Esophagus muscularis mucosa (tissue), 4 donors: Measurements from ENCODE around the gene TAL1. TPM values are rescaled to one million over a fixed set of nuclear protein-coding genes. Genes with fewer than 3 reads are reported as not detected.
A peak's percentile ranks its signal among the peaks of the same experiment; 100 is the strongest.

ENCODE experiments used
- DNase-seq: peaks from one replicate; pipeline ENCODE4 v3.0.0-alpha.2; 2017; ENCODE audit errors: extremely low spot score
- H3K27ac ChIP-seq, 4 donors: fragments of 200-600 bp; sonication (generic); replicated peaks in 1 of 4; 1 replicate in 3 of 4; 2 replicates in 1 of 4; pipeline ENCODE4 v1.5.1; 2016 to 2019; ENCODE audit warnings: mild to moderate bottlenecking in 1 of 4
- H3K27me3 ChIP-seq, 4 donors: fragments of 200-600 bp; sonication (generic); one replicate each; pipeline versions ENCODE4 v1.5.1 to v1.6.0; 2016 to 2019
- H3K36me3 ChIP-seq, 4 donors: fragments of 200-600 bp; sonication (generic); one replicate each; pipeline ENCODE4 v1.5.1; 2016 to 2019
- H3K4me1 ChIP-seq, 4 donors: fragments of 200-600 bp; sonication (generic); one replicate each; pipeline ENCODE4 v1.5.1; 2016 to 2019
- H3K4me3 ChIP-seq, 4 donors: fragments of 200-600 bp; sonication (generic); 1 replicate in 2 of 4; 2 replicates in 2 of 4; pipeline ENCODE4 v1.5.1; 2016 to 2019; ENCODE audit warnings: mild to moderate bottlenecking in 4 of 4, moderate library complexity in 1 of 4
- H3K9me3 ChIP-seq, 4 donors: fragments of 200-600 bp; sonication (generic); 1 replicate in 3 of 4; 2 replicates in 1 of 4; pipeline ENCODE4 v1.5.1; 2016 to 2019
- CTCF ChIP-seq, 3 experiments: fragments of 200-600 bp in 2 of 3; fragments of 450-650 bp in 1 of 3; sonication (generic) in 2 of 3; IDR thresholded peaks; one replicate each; pipeline ENCODE4 v1.5.1; 2017 to 2019; ENCODE audit warnings: antibody characterized with exemption in 3 of 3, mild to moderate bottlenecking in 2 of 3, moderate library complexity in 1 of 3
- EP300 ChIP-seq: sonication (generic); formaldehyde crosslinking; IDR thresholded peaks from one replicate; pipeline ENCODE4 v1.6.1; 2017; ENCODE audit warnings: antibody characterized with exemption
- POLR2A ChIP-seq: fragments of 450-650 bp; IDR thresholded peaks from one replicate; pipeline ENCODE4 v1.6.1; 2017; ENCODE audit warnings: antibody characterized with exemption, moderate library complexity, mild to moderate bottlenecking, low read depth
- POLR2AphosphoS5 ChIP-seq, 2 donors: sonication (generic); formaldehyde crosslinking; IDR thresholded peaks; one replicate each; pipeline ENCODE4 v1.6.1; 2017; ENCODE audit warnings: antibody characterized with exemption in 2 of 2
- WGBS: methylation state at CpG from one replicate; pipeline ENCODE4 v1.1.5; 2018; 5-methylcytosine and 5-hydroxymethylcytosine counted together
- intact Hi-C: fragments of 100-400 bp; cut with DNase I; formaldehyde crosslinking; loops from one replicate; pipeline ENCODE4 v1.15.1; 2023
- total RNA-seq, 4 donors: library from RNA; depleted of rRNA; stranded (reverse); fragments of >200 nt; gene quantifications; one replicate each; pipeline versions ENCODE4 v1.1.0 to v1.2.1, GENCODE V29; 2016

The TAL1 gene
- total RNA-seq, 4 donors from 2014 or later: 2.5 to 4.8 (median 4.1) TPM

- Histone ChIP-seq H3K4me3 (peak overlapping the region in 2 of 4 donors; percentile 47 to 62), H3K27me3 (peaks cover 0 to 50% (median 0%) of the 10 kb centered on the region in 4 donors), H3K36me3 (no peaks in the 10 kb centered on the region), H3K4me1 (peaks cover 15 to 28% (median 24%) of the 10 kb centered on the region in 4 donors), H3K9me3 (no peaks in the 10 kb centered on the region), H3K27ac (no peak overlapping the region)
- TF ChIP-seq POLR2A (no peak), POLR2AphosphoS5 (IDR thresholded peaks at IDR 0.05) (no peak), EP300 (no peak), CTCF (IDR thresholded peaks at IDR 0.05) (no peak)
- intact Hi-C loops: loop anchor here (5.0 kb wide), 1 partner anchor 534 kb away; no protein-coding TSS in a partner anchor
- DNase-seq: peak; percentile 74
- WGBS: 67% methylated on average over 8 of the region's 8 CpGs
Observed at GRCh38 chr1:47178654-47179016, 53.4 kb downstream of the TAL1 start.

GRCh38 chr1:47178020-47178419 lies 54.0 kb downstream of the TAL1 start:
- peaks cover 15 to 28% (median 24%) of the 10 kb centered on the region in 4 donors for H3K4me1 ChIP-seq
- intact Hi-C loops: loop anchor here (5.0 kb wide), 1 partner anchor 534 kb away; no protein-coding TSS in a partner anchor
- 79% methylated on average over 6 of the region's 6 CpGs for WGBS
- TF ChIP-seq POLR2AphosphoS5 (IDR thresholded peaks at IDR 0.05): no peak
- TF ChIP-seq EP300: no peak
- no peak for TF ChIP-seq CTCF (IDR thresholded peaks at IDR 0.05)
- no peak for TF ChIP-seq POLR2A
- H3K4me3 ChIP-seq: no peak overlapping the region
- H3K27me3 ChIP-seq: peaks cover 0 to 50% (median 0%) of the 10 kb centered on the region in 4 donors
- no peaks in the 10 kb centered on the region for H3K36me3 ChIP-seq
- H3K27ac ChIP-seq: no peak overlapping the region
- peak; percentile 83 for DNase-seq
- peaks cover 0 to 4% (median 1%) of the 10 kb centered on the region in 4 donors for H3K9me3 ChIP-seq

- intact Hi-C loops: loop anchor here (5.0 kb wide), 1 partner anchor 537 kb away; no protein-coding TSS in a partner anchor
- Histone ChIP-seq H3K27me3 (peaks cover 0 to 32% (median 0%) of the 10 kb centered on the region in 4 donors), H3K27ac (no peak overlapping the region), H3K4me3 (no peak overlapping the region), H3K4me1 (peaks cover 11 to 26% (median 22%) of the 10 kb centered on the region in 4 donors), H3K9me3 (peaks cover 0 to 8% (median 3%) of the 10 kb centered on the region in 4 donors), H3K36me3 (no peaks in the 10 kb centered on the region)
- WGBS: 18% methylated on average over 11 of the region's 11 CpGs
- DNase-seq: peak; percentile 89
- TF ChIP-seq EP300 (no peak), CTCF (IDR thresholded peaks at IDR 0.05) (peak; percentile 78 to 98 (median 86))
Observed at GRCh38 chr1:47175227-47175934, 56.6 kb downstream of the TAL1 start.

- intact Hi-C loops: loop anchor here (5.0 kb wide), 1 partner anchor 538 kb away; no protein-coding TSS in a partner anchor
- H3K27me3 ChIP-seq: peaks cover 0 to 32% (median 0%) of the 10 kb centered on the region in 4 donors
- peaks cover 0 to 8% (median 3%) of the 10 kb centered on the region in 4 donors for H3K9me3 ChIP-seq
- H3K4me3 ChIP-seq: no peak overlapping the region
- H3K4me1 ChIP-seq: peaks cover 4 to 18% (median 15%) of the 10 kb centered on the region in 4 donors
- H3K27ac ChIP-seq: no peak overlapping the region
- no peaks in the 10 kb centered on the region for H3K36me3 ChIP-seq
- TF ChIP-seq POLR2A: no peak
- no peak for TF ChIP-seq POLR2AphosphoS5 (IDR thresholded peaks at IDR 0.05)
- no peak for TF ChIP-seq EP300
- no peak for TF ChIP-seq CTCF (IDR thresholded peaks at IDR 0.05)
- DNase-seq: peak; percentile 84
Observed at GRCh38 chr1:47174656-47175020, 57.4 kb downstream of the TAL1 start.
